ENCODE measurements around the gene RIN2. TPM values are rescaled to one million over a fixed set of nuclear protein-coding genes. Genes with fewer than 3 reads are reported as not detected.

Gene RIN2
- total and polyA plus RNA-seq, 2 experiments from 2014 or later: 18.4 to 42.4 TPM

DNA sequence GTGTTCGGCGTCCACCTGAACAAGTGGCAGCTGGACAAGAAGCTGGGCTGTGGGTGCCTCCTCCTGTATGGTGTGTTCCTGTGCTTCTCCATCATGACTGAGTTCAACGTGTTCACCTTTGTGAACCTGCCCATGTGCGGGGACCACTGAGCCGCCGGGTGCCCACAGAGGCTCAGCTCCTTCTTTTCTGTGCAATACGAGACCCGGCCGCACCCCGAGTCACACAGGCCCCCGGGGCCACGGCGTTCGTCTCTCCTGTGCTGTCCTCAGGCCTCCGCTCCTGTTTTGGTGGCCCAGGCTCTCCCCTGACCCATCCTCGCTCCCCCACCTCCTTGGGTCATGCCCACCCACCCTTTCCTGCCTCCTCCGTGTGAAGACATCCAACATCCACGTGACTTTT lies 37.1 kb upstream of the RIN2 start:
- Histone ChIP-seq H3K4me1 (ENCODE audit: low read depth) (peaks cover 3% of the 10 kb centered on the region), H3K36me3 (no peaks in the 10 kb centered on the region), H3K4me3 (no peak overlapping the region), H3K27ac (no peak overlapping the region), H3K9me3 (ENCODE audit: low read depth) (no peaks in the 10 kb centered on the region), H3K27me3 (peaks cover 25% of the 10 kb centered on the region)
- no peak for DNase-seq (ENCODE audit: low read depth in 1 of 2, low spot score in 1 of 2)
- TF ChIP-seq, protein P1, sequence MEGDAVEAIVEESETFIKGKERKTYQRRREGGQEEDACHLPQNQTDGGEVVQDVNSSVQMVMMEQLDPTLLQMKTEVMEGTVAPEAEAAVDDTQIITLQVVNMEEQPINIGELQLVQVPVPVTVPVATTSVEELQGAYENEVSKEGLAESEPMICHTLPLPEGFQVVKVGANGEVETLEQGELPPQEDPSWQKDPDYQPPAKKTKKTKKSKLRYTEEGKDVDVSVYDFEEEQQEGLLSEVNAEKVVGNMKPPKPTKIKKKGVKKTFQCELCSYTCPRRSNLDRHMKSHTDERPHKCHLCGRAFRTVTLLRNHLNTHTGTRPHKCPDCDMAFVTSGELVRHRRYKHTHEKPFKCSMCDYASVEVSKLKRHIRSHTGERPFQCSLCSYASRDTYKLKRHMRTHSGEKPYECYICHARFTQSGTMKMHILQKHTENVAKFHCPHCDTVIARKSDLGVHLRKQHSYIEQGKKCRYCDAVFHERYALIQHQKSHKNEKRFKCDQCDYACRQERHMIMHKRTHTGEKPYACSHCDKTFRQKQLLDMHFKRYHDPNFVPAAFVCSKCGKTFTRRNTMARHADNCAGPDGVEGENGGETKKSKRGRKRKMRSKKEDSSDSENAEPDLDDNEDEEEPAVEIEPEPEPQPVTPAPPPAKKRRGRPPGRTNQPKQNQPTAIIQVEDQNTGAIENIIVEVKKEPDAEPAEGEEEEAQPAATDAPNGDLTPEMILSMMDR (IDR thresholded peaks at IDR 0.05; ENCODE audit: low read depth, low read length): no peak

DNA sequence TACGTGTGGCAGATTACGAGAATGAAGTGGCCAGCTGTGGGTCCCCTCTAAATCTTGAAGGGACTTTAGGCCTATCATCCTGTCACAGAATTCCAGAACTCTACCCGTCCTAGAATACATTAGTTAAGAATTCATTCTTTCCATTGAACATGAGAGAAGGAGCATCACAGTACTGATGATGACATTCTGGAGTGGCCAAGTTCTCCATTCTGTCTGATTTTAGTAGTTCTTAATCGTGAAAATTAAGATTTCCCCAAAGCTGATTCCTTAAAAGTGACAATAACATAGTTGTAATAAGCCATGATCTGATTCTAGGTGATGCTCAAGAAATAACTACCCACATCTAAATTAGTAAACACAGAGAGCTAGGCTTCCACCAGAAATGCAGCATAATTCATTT lies 35.0 kb upstream of the RIN2 start:
- Histone ChIP-seq H3K9me3 (ENCODE audit: low read depth) (no peaks in the 10 kb centered on the region), H3K27ac (no peak overlapping the region), H3K36me3 (no peaks in the 10 kb centered on the region), H3K4me1 (ENCODE audit: low read depth) (peaks cover 3% of the 10 kb centered on the region), H3K4me3 (no peak overlapping the region), H3K27me3 (peaks cover 25% of the 10 kb centered on the region)
- TF ChIP-seq, protein P1 (IDR thresholded peaks at IDR 0.05; ENCODE audit: low read depth, low read length): no peak
- no peak for DNase-seq (ENCODE audit: low read depth in 1 of 2, low spot score in 1 of 2)

DNA sequence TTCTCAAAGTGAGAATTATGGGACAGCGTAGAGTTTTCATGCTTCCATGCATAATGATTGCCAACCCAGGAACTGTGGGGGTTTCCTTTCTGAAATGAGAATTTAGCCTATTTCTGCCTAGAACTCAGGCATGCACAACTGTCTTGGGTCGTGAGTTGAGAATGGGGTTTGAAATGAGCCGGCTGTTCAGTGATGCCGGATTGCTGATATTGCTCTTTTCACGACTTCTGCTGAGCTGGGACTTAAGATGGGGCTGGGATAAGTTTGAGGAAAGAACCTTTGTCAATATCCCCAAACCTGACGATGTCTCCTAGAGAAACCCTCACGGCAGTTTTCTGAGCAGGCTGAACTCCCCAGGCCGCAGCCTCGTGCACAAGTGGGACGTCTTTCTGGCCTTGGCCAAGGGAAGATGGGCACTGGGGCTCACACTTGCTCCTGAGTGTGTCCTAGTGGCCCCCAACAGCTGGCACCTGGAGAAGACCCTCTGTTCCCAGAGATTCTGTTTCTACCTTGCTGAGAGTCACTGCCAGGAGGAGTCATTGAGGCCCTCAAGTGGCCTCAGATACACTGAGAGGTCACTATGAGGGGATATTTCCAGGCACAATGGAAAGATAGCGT lies 34.1 kb upstream of the RIN2 start:
- Histone ChIP-seq H3K27ac (no peak overlapping the region), H3K9me3 (ENCODE audit: low read depth) (no peaks in the 10 kb centered on the region), H3K4me1 (ENCODE audit: low read depth) (peaks cover 3% of the 10 kb centered on the region), H3K4me3 (no peak overlapping the region), H3K36me3 (no peaks in the 10 kb centered on the region), H3K27me3 (peaks cover 23% of the 10 kb centered on the region)
- DNase-seq (ENCODE audit: low read depth in 1 of 2, low spot score in 1 of 2): no peak
- TF ChIP-seq, protein P1 (IDR thresholded peaks at IDR 0.05; ENCODE audit: low read depth, low read length): no peak

DNA sequence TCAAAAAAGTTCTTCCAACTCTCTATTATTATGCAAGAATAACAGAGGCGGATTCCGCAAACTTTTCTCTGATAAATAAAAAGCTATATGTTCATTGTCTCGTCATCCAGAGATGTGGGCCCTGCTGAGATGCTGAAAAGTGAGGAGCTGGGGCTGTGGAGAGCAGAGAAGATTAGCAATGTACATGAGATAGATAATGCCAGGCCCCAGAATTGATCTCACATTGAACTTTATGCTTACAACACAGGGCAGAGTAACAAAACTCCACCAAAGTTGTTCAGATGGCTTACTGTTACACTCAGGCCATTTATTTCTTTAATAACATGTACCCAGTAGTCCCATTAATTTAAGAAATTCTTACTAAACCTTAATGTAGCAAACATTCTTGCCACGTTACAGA lies 32.7 kb upstream of the RIN2 start:
- no peak for DNase-seq (ENCODE audit: low read depth in 1 of 2, low spot score in 1 of 2)
- Histone ChIP-seq H3K4me1 (ENCODE audit: low read depth) (peaks cover 3% of the 10 kb centered on the region), H3K9me3 (ENCODE audit: low read depth) (no peaks in the 10 kb centered on the region), H3K27me3 (peaks cover 18% of the 10 kb centered on the region), H3K36me3 (no peaks in the 10 kb centered on the region), H3K4me3 (no peak overlapping the region), H3K27ac (no peak overlapping the region)
- TF ChIP-seq, protein P1 (IDR thresholded peaks at IDR 0.05; ENCODE audit: low read depth, low read length): no peak

DNA sequence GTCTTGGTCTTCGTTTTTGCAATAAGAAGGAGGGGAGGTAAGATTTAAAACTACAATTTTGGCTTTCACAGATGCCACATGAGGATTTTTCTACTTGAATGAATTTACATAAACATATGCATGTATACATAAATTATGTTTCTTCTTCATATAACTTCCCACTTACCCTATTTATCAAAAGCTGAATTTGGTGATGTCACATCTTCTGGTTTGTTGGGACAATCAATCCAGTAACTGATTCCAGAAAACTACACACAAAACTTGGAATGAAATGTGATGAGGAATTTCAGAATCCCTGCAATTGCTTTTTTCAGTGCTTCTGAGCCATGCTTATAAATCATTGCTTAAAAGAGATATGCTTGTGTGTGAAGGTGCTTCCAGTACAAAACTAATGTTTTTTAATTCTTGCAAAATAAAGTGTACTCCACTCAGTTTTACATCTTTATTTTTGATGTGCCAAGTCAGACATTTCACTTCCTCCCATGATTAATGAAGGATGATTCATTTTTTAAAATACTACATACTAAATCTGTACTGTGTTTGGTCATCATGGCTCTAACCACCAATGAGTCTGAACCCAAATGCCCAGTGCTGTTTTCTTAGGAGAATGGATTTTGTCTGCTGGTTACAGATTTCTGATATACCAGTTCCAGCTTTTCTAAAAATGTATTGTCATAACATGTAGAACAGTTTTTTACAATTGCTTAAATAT lies 32.1 kb upstream of the RIN2 start:
- DNase-seq (ENCODE audit: low read depth in 1 of 2, low spot score in 1 of 2): peak in 1 of 2 donors; percentile 28
- H3K27me3 ChIP-seq: peaks cover 18% of the 10 kb centered on the region
- no peaks in the 10 kb centered on the region for H3K9me3 ChIP-seq (ENCODE audit: low read depth)
- peaks cover 3% of the 10 kb centered on the region for H3K4me1 ChIP-seq (ENCODE audit: low read depth)
- H3K4me3 ChIP-seq: no peak overlapping the region
- H3K36me3 ChIP-seq: no peaks in the 10 kb centered on the region
- TF ChIP-seq, protein P1 (IDR thresholded peaks at IDR 0.05; ENCODE audit: low read depth, low read length): no peak
- no peak overlapping the region for H3K27ac ChIP-seq
